B cell (primary cell): ENCODE results near the gene HLA-DMA. TPM values are rescaled to one million over a fixed set of nuclear protein-coding genes. Genes with fewer than 3 reads are reported as not detected.

Source experiments
- ATAC-seq: fragments of 200-7000 bp; cut with Tn5 transposase; one replicate; pipeline ENCODE4 v1.10.0; 2021; ENCODE audit warnings: low read depth, mild to moderate bottlenecking, moderate number of reproducible peaks, moderate library complexity
- CTCF ChIA-PET: fragments of 350-600 bp; sonication (Branson Sonifier 250); formaldehyde crosslinking; loops from one replicate; lab custom pipeline; 2021; ENCODE audit warnings: antibody characterized with exemption, inconsistent platforms; lab: Charles Lee
- POLR2A ChIA-PET: fragments of 350-600 bp; sonication (Branson Sonifier 250); formaldehyde crosslinking; loops from one replicate; lab custom pipeline; 2021; ENCODE audit warnings: antibody characterized with exemption; lab: Charles Lee
- DNase-seq: peaks from one replicate; pipeline ENCODE4 v3.0.0; 2013
- H2AFZ ChIP-seq: 2 replicates; pipeline ENCODE4 v1.6.1; 2012; ENCODE audit warnings: mild to moderate bottlenecking, low read depth, low read length; ENCODE audit not compliant: insufficient read depth, poor library complexity, severe bottlenecking
- H3K27ac ChIP-seq, 2 donors: 1 replicate in 1 of 2; 2 replicates in 1 of 2; pipeline ENCODE4 v1.5.1; 2012 to 2013; ENCODE audit warnings: low read length in 2 of 2, mild to moderate bottlenecking in 2 of 2, moderate library complexity in 1 of 2
- H3K27me3 ChIP-seq, 4 experiments: fragments of 200-600 bp in 1 of 4; sonication (generic) in 1 of 4; replicated peaks in 1 of 4; 1 replicate in 2 of 4; 2 replicates in 2 of 4; pipeline versions ENCODE4 v1.6.1 to v1.7.0; 2013 to 2016; ENCODE audit warnings: low read length in 3 of 4, mild to moderate bottlenecking in 2 of 4, mixed read lengths in 1 of 4, moderate library complexity in 1 of 4; ENCODE audit not compliant: insufficient read depth in 4 of 4, control insufficient read depth in 3 of 4; ENCODE audit errors: control extremely low read depth in 1 of 4
- H3K36me3 ChIP-seq, 2 experiments: replicated peaks in 1 of 2; 1 replicate in 1 of 2; 2 replicates in 1 of 2; pipeline versions ENCODE4 v1.6.1 to v1.7.1; 2013; ENCODE audit warnings: low read length in 1 of 2; ENCODE audit not compliant: insufficient read depth in 2 of 2, control insufficient read depth in 1 of 2; ENCODE audit errors: control extremely low read depth in 1 of 2, extremely low read depth in 1 of 2
- H3K4me1 ChIP-seq, 2 donors: fragments of 200-600 bp in 1 of 2; sonication (generic) in 1 of 2; 1 replicate in 1 of 2; 2 replicates in 1 of 2; pipeline versions ENCODE4 v1.5.1 to v1.6.1; 2013 to 2017; ENCODE audit warnings: low read length in 2 of 2; ENCODE audit not compliant: control insufficient read depth in 2 of 2, insufficient read depth in 2 of 2
- H3K4me2 ChIP-seq: replicated peaks from 2 replicates; pipeline ENCODE3; 2012; ENCODE audit warnings: mild to moderate bottlenecking, low read depth, low read length; ENCODE audit not compliant: poor library complexity, severe bottlenecking
- H3K4me3 ChIP-seq, 5 experiments: fragments of 200-600 bp in 1 of 5; sonication (generic) in 1 of 5; 1 replicate in 3 of 5; 2 replicates in 2 of 5; pipeline versions ENCODE4 v1.5.1 to v1.7.0; 2011 to 2016; ENCODE audit warnings: low read length in 4 of 5, mild to moderate bottlenecking in 4 of 5, low read depth in 2 of 5, control low read depth in 1 of 5, moderate library complexity in 1 of 5; ENCODE audit not compliant: insufficient read depth in 1 of 5; ENCODE audit errors: control extremely low read depth in 1 of 5, extremely low read depth in 1 of 5
- H3K79me2 ChIP-seq: fragments of 200-600 bp; sonication (generic); one replicate; pipeline ENCODE4 v1.6.0; 2016; ENCODE audit warnings: low read length; ENCODE audit not compliant: control insufficient read depth, insufficient read depth
- H3K9ac ChIP-seq: fragments of 200-600 bp; sonication (generic); 2 replicates; pipeline ENCODE4 v1.6.1; 2017; ENCODE audit warnings: mild to moderate bottlenecking, low read length, moderate library complexity
- H3K9me3 ChIP-seq, 3 donors: one replicate each; pipeline versions ENCODE4 v1.6.1 to v1.7.1; 2013; ENCODE audit warnings: low read length in 2 of 3; ENCODE audit not compliant: control insufficient read depth in 2 of 3, insufficient read depth in 1 of 3; ENCODE audit errors: control extremely low read depth in 1 of 3
- H4K20me1 ChIP-seq: 2 replicates; pipeline ENCODE4 v1.6.0; 2012; ENCODE audit warnings: mild to moderate bottlenecking, low read length; ENCODE audit not compliant: insufficient read depth, control insufficient read depth, poor library complexity, severe bottlenecking
- H3K27ac Mint-ChIP-seq: one replicate; pipeline ENCODE4 v1.8.0; 2021; ENCODE audit warnings: mixed read lengths
- H3K27me3 Mint-ChIP-seq: one replicate; pipeline ENCODE4 v1.8.0; 2021; ENCODE audit warnings: mixed read lengths
- H3K4me1 Mint-ChIP-seq: one replicate; pipeline ENCODE4 v1.8.0; 2021; ENCODE audit warnings: mixed read lengths
- H3K4me3 Mint-ChIP-seq: one replicate; pipeline ENCODE4 v1.8.0; 2021; ENCODE audit warnings: mixed read lengths
- H3K9me3 Mint-ChIP-seq: one replicate; pipeline ENCODE4 v1.8.0; 2022; ENCODE audit warnings: mixed read lengths; ENCODE audit not compliant: insufficient read depth
- EZH2 ChIP-seq: IDR thresholded peaks from 2 replicates; pipeline ENCODE4 v1.6.1; 2012; ENCODE audit warnings: borderline replicate concordance, low read depth, mild to moderate bottlenecking, moderate library complexity, low read length; ENCODE audit not compliant: insufficient read depth, poor library complexity, severe bottlenecking
- WGBS: methylation state at CpG from one replicate; pipeline ENCODE4 v1.1.5; 2013; ENCODE audit warnings: missing lambda C conversion rate; ENCODE audit not compliant: insufficient coverage; 5-methylcytosine and 5-hydroxymethylcytosine counted together
- intact Hi-C: fragments of 100-400 bp; cut with micrococcal nuclease; formaldehyde crosslinking; loops from one replicate; pipeline ENCODE4 v1.10.0; 2022
- polyA plus RNA-seq: library from polyadenylated mRNA; depleted of rRNA; stranded (reverse); fragments of >200 nt; gene quantifications from 2 replicates; pipeline ENCODE4 v1.2.3, GENCODE V29; 2012
- total RNA-seq, 2 donors: library from RNA; stranded (reverse); fragments of 120-200 nt in 1 of 2; gene quantifications; 1 replicate in 1 of 2; 2 replicates in 1 of 2; pipeline versions ENCODE4 v1.2.3 to v1.2.4, GENCODE V29; 2013 to 2022
- TF ChIP-seq, protein P1 (sequence below): fragments of 200-600 bp; IDR thresholded peaks from one replicate; pipeline ENCODE4 v1.8.0; 2022; ENCODE audit warnings: antibody characterized with exemption, mild to moderate bottlenecking

The HLA-DMA gene
- total and polyA plus RNA-seq, 2 donors (not counting 1 experiment from before 2014, with no cell fraction given), result 558 to 925 TPM

GRCh38 chr6:32936239-32937152, 16.4 kb downstream of the HLA-DMA start:
- ChIA-PET CTCF (interaction anchor here (1.2 to 15.8 kb wide), 7 partner anchors 10 to 50 kb away, joined by 3 to 462 read pairs (median 45); partner anchors contain the start of genes BRD2 and HLA-DMA), POLR2A (interaction anchor here (1.2 to 3.8 kb wide), 5 partner anchors 8 to 35 kb away, joined by 4 to 30 read pairs (median 8); partner anchors contain the start of gene BRD2)
- Histone ChIP-seq H3K27me3 (no peaks in the 10 kb centered on the region), H3K36me3 (peaks cover 9 to 65% of the 10 kb centered on the region in 2 experiments), H2AFZ (no peak overlapping the region), H3K9me3 (no peaks in the 10 kb centered on the region), H3K27ac (peak overlapping the region; percentile 15 to 98), H3K4me1 (peaks cover 65 to 81% of the 10 kb centered on the region in 2 donors), H3K4me2 (peak overlapping the region; percentile 81), H3K4me3 (peak overlapping the region in 3 of 5 experiments; percentile 95 to 100 (median 96)), H4K20me1 (peaks cover 8% of the 10 kb centered on the region), H3K9ac (peak overlapping the region; percentile 93), H3K79me2 (peaks cover 77% of the 10 kb centered on the region)
- H3K9me3 Mint-ChIP-seq, result no peaks in the 10 kb centered on the region
- intact Hi-C loops, result no loop called here
- no peaks in the 10 kb centered on the region for H3K27me3 Mint-ChIP-seq
- DNase-seq (peak; percentile 13), ATAC-seq (no peak)
- WGBS, result 77% methylated on average over 7 of the region's 12 CpGs
- peak overlapping the region; percentile 83 for H3K4me3 Mint-ChIP-seq
- TF ChIP-seq EZH2, result no peak
- TF ChIP-seq, protein P1, sequence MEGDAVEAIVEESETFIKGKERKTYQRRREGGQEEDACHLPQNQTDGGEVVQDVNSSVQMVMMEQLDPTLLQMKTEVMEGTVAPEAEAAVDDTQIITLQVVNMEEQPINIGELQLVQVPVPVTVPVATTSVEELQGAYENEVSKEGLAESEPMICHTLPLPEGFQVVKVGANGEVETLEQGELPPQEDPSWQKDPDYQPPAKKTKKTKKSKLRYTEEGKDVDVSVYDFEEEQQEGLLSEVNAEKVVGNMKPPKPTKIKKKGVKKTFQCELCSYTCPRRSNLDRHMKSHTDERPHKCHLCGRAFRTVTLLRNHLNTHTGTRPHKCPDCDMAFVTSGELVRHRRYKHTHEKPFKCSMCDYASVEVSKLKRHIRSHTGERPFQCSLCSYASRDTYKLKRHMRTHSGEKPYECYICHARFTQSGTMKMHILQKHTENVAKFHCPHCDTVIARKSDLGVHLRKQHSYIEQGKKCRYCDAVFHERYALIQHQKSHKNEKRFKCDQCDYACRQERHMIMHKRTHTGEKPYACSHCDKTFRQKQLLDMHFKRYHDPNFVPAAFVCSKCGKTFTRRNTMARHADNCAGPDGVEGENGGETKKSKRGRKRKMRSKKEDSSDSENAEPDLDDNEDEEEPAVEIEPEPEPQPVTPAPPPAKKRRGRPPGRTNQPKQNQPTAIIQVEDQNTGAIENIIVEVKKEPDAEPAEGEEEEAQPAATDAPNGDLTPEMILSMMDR, result no peak
- H3K27ac Mint-ChIP-seq, result peak overlapping the region; percentile 85
- peaks cover 78% of the 10 kb centered on the region for H3K4me1 Mint-ChIP-seq
